NCI-H748 (cell line): ENCODE results near the gene NUAK1.

Experiments used
- DNase-seq: peaks from one replicate; lab custom pipeline; 2025; ENCODE audit not compliant: unreplicated experiment; lab: John Stamatoyannopoulos, UW

NUAK1 gene

DNA sequence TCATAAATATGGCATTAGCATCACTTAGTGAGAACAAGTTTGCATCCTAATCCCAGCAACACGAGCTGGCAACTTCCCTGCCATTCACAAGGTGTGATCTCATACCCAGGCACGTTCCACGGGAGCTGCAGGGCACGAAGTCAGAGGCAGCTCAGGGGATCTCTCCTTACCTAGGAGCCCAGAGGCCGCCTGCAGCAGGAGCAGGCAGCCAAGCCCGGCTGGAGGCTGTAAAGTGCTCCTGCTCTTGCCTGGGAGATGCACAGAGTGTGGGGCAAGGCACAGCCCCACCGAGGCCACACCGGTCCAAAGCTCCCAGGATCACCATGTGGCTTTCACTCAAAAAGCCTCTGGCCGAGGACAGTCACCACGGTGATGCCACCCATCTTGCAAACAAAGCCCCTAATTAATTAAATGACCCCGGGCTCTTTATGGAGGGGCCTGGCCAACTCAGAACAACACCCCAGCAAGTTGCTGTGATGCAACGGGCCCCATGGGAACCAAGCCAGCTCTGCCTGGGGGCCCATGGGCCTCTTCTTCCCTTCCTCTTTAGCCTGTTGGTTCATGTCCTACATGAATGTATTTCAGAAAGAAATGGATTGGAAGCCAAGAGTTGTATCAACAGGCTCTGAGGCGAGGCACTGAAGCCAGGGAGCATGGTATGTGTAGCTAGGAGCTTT lies 26.5 kb downstream of the NUAK1 start:
- DNase-seq = no peak

DNA sequence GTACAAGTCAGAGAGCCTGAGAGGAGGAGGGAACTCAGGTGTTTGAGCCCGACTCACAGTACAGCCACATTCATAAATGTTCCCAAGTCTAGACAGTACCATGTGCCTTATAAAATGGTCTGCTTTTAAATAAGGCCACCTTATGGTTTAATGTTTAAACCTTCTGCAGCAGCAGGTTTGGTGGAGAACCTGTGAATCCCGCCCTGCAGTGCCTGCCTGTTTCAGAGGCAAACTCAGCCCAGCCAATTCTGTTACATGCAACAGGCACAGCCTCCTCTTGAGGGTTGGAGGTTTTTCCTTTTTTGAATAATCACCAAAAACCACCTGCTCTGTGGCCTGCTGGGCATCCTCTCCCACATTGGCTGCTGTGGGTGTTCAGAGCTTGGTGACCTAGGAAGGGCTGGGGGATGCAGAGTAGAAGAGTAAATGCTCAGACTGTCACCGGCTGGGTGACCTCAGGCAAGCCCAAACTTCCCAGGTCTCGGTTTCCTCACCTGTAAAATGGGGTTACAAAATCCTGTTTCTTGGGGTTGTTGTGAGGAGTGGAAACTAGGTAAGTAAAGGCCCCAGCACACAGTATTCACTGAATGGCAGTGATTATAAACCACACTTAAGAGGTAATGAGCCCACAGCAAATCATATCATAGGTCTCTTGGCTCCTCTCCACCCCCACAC lies 28.0 kb downstream of the NUAK1 start:
- no peak for DNase-seq

DNA sequence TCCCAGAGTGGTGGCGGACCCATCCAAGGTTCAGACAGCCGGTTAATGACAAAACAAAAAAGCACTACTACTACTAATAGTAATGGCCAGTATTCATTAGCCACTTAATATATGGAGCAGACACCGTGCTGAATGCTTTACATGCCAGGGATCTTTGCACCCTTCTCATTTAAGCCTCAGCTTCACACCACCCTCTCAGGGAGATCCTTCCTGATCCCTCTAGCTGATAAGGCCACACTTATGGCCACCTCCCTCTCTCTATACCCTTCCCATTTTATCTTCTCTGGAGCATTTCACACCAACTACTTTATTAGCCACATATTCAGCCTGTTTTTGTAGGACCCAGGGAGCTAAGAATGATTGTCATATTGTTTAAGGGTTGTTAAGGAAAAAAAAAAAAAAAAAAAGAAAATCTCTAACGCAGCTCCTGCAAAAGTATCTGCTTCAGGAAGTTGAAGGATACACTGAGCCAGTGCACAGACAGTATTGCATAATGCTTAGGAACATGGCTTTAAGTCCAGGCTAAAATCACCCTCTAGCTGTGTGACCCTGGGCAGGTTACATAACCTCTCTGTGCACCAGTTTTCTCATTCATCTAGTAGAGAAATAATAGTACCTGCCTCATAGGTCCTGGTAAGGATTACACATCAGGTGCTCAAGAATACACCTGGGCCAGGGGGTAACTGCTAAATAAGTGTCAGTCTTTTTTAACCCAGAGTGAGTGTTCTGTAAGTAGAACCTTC lies 29.4 kb downstream of the NUAK1 start:
- DNase-seq = no peak

DNA sequence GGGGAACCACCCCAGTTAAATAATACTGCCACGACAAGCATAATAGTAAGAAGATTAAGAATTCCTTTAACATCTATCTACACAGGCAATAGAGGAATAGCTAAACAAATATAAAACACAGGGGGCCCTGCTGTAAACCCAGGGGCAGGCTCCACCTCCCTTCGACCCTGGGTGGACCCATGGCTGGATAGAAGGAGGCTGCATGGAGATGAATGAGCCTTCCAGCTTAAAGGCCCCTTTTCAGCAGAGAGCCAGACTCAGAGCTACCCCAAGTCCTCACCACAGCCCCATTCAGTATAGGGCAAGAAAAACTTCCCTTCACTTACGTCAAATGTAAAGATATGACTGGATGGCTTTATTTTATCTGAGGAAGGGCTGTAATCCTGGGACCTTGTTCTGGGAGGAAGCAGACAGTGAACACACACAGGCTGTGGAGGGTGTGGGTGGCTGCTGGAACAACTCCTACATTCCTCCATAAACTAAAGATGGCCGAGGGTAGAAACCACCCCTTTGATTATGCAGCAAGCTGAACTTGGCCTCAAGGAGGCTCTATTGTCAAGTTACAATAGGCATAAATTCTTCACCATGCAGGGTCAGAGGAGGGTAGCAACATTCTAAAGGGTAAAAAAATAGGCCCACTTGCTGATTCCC lies 30.4 kb downstream of the NUAK1 start:
- DNase-seq = no peak

DNA sequence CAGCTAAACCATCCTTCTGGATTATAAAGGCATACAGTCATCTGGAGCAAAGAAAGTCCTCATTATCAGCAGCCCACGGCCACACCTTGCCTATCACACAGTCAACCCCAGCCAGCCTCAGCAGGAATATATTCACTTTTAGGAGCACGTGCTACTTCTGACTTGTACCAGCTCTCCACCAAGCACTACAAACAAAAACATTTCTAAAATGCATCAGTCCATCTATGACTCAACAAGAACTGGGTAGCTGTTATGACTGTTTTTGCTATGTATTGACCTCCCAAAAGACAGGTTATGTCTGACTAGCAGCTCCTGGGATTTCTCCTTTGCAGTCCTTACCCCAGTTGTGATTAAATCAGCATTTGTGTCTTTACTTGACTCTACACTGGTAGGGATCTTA lies 31.2 kb downstream of the NUAK1 start:
- DNase-seq = no peak

DNA sequence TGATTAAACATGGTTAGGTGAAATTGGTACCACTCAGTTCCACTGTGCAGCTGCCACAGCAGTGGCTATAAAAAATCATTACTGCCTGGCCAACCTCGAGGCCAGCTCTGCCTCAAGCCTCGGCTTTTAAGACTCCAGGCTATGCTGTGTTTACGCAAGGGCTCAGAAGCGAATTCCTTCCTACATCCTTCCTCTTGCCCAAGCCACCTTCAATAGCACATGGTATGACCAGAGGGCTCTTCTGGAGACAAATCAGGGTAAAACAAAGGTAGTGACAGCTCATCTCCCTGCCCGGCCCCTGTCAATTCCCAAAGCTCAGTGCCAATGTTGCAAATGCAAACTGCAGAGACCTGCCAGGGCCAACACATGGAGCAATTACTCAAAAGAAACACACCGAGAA lies 31.9 kb downstream of the NUAK1 start:
- DNase-seq = no peak

DNA sequence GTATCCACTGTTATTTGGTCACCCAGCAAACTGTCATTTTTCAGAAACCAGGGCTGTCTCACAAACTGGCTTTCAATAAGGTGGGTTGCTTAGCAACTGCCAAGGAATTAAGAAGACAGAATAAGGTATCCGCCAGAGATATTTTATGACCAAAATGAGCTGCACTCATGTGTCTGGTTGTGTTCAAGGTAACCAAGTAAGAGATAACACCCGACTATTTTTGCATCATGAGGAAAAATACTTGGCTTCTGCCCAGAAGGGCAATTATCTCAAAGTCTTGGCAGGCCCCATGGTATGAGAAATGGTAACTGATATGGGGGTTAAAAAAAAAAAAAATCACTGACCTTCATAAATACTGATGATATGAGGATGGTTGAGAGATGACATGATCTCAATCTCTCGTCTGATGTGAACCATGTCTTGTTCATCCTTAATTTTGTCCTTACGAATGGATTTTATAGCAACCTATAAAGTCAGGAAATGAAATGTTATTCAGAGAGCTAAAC lies 32.6 kb downstream of the NUAK1 start:
- peak; percentile 51 for DNase-seq

DNA sequence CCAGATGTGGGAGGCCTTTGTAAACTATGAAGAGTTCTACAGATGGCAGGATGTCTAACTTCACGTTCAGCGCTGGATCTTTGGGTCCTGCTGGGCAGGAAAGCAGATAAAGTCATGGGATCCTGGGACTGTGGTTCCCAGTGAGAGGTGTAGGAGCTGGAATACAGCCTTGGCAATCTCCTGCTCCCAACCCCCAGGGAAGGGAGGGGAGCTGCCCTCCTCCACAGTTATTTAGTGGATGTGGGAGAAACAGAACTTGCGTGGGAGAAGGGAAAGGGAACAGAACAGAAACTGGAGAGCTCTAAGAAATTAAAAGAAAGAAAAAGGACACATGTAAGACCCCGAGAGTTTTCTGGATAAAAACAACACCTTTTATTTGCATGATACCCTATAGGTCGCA lies 37.0 kb downstream of the NUAK1 start:
- no peak for DNase-seq

DNA sequence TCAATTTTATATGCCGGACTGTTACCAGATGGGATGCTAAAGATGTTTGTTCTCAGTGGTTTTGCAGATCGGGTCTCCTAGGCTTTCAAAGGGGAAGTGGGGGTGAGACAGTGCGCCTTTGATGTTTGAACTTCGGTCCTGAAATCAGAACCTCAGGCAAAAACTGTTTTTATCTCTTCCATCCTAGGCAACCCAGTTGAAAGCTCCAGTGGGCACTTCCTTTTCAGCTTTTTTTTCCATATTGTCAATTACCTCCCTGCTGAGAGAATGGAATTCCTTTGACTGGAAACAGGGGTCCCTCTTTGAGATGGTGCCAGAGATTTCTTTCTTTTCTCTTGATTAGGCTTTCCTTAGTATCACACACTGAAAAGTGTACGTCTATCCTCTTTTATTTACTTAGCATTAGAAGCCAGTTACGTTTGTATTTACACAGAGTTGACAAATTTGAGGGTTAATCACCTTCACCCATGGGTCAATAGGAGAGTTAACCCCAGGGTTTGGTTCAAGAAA lies 40.0 kb downstream of the NUAK1 start:
- DNase-seq = no peak

DNA sequence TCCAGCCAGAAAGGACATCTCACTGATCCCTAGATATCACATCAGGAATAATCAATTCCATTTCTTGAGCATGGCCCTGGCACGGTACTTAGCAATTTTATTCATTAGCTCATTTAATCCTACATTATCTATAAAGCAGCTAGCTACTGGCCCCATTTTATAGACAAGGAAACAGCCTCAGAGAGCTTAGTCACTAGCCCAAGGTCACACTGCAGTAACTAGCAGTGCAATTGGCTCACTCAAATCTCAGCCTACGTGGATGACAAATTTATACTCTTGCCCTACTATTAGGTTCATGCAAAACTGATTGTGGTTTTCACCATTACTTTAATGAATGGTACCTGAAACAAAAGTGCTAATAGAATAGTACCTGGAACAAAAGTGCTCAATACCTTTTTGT lies 41.7 kb downstream of the NUAK1 start:
- no peak for DNase-seq

DNA sequence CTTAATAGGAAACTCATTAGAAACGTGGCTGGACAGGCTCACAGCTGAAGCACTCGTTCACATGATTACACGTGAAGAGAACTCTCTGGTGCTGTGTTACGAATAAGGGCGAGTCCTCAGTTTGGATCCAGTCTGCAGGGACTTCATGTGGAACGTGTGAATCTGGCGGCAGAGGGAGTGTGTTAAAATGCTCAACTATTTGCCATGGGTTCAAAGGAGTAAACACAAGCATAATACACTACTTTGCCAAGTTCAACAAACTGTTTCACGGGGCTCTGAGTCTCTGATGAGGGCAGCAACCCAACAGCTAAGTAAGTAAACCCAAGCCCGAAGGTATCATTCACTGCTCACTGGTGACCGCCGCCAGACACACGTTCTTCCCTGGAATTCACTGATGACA lies 42.4 kb downstream of the NUAK1 start:
- no peak for DNase-seq

DNA sequence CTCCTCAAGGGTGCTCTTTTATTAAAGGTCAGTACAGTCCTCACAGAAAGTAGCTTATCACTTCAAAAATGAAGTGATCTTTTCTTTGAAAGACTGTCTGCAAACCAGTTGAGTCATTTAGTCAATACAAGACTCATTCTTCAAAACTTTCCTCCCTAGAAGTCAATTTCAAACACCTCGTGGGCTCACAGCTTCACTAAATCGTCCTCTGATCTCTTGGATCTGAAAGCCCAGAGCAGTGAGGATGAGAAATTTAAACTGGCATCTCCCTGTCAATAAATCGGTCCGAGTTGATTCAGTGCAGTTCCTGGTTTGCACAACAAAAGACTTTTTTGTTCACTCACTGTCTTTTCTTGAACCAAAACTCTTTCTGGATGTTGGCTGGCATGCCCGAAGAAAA lies 44.5 kb downstream of the NUAK1 start:
- DNase-seq = no peak

DNA sequence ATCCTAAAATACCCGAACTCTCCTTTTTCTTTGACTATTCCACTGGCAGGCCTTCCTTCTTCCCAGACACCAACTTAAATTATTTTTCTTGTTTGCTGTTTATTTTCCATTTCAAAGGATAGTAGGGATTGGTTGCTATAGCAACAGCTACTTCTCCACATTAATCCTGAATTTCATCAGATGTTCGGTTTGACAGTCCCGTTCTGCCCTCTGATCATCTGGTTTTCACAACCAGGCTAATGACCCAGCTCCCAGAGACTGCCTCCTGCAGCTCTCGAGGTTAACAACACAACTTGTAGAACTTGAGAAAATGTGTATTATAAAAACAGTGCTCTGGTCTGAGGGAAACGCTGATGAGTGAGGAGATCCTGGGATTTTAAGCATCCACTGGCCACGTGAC lies 45.5 kb downstream of the NUAK1 start:
- DNase-seq = no peak

DNA sequence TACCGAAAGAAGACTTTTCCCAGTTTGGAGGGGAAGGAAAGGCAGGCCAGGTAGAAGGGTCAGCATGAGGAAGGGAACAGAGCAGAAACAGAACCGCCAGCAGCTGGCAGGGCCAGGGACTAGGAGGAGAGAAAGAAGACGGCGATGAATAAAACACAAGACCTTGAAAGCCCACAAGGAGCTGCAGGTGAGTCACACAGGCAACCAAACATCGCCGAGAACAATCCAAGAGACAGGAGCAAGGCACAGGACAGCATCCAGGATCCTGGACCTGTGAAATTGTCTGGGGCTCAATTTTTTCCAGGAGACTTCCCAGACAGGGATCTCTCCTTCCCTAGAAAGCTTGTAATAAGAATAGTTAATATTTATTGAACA lies 47.3 kb downstream of the NUAK1 start:
- no peak for DNase-seq

DNA sequence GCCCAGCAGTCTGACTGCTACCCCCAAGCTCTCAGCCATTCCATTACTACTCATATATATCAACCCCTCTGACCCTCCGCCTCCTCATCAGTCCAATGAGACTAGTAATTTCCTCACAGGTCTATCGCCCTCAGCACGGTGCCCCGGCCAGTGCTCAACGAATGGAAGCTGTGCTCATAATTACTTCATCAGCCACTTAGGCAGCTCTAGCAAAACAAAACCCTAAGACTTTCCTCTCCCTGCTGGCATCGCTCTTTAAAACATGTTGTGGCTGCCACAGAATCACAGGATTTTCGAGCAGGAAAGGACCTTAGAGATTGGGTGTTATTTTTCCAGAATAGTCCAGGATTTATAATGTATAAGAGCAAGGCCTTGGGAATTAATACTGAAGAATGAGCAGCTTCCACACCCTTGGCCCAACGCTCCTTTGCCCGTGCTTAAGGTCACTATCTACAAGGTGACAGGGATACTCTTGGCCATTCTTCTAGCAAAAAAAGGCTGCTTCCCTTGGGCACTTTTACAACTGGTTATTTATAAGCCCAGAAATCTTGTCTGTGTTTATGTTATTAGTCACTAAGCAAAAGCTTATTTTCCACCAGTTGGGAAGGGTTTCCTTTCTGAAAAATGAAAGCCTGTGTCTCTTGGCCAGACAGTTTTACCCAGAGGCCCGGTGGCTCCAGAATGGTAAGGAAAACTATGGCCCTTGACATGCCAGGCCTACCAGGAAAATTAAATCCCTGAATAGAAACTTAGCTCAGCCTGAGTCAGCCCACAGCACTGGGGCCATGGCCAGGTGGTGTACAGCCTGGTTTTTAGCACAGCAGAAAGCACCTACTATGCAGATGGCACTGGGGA lies 47.9 kb downstream of the NUAK1 start:
- DNase-seq = no peak

DNA sequence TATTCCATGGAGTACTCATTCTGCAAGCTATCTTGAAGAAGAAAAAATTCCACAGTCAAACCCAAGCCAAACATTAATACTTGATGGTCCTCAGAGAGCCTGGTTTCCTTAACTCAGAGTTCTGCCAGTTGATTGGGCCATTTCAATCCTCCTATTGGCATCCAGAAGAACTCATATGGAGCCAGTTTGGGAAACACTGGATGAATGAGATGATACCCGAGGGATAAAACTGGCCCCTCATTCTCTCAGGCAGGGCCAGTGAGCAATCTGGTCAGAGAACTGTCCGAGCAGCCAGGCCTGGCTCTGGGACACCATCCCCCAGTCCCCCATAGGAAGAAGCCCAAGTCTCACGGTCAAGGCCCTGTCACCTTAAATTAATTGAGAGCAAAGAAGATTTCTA lies 48.8 kb downstream of the NUAK1 start:
- no peak for DNase-seq

DNA sequence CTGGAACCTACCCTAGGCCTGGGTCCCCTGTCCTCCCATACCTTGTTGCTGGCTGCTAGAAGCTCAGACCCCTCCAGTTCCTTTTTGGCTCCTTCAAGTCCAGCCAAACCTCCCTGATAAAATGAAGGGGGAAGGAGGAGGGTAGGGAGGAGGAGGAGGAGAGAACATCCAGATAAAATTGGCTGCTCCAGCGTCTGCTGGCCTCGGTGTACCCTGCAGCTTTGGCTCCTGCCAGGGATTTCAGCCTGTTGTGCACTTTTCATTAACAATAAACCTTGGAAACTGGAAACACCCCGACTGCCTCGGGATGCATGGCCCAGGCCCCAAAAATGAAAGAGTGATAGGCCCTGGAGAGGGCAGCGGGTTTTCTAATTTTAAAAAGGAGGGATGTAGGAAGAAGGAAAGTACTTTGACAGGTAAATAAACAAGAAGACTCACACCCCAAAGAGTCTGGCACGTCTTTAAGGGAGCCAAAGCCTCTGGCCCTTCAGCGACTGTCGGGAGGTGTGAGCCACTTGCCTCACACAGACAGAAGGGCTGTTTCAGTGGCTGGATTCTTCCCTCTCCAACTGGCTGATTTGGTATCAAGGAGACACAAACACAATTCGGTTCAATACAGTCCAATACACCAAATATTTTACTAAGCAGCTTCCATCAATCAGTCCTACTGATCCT lies 49.8 kb downstream of the NUAK1 start:
- no peak for DNase-seq

DNA sequence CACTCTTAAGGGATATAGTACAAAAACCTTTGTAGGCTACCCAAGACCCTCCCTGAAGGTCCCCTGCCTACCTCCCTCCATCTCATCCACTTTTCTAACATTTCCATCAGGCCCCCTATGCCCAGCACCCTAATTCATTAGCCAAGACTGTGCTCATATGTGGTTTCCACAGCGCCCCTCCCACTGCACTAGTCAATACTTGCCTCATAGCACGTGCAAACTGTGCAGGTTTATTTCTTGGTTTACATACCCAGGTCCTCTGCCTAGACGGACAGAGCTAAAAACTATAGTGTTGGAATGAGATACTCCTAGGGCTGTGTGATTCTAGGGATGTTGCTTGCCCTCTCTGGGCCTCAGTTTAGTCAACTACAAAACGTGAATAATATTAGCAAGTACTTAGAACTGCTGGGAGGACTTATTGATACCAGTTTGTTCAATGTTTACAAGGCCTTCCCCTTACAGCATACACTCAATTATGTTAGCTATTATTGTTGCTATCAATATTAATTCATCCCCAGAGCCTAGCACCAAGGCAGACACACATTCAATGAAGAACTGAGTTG lies 50.4 kb downstream of the NUAK1 start:
- DNase-seq = no peak

DNA sequence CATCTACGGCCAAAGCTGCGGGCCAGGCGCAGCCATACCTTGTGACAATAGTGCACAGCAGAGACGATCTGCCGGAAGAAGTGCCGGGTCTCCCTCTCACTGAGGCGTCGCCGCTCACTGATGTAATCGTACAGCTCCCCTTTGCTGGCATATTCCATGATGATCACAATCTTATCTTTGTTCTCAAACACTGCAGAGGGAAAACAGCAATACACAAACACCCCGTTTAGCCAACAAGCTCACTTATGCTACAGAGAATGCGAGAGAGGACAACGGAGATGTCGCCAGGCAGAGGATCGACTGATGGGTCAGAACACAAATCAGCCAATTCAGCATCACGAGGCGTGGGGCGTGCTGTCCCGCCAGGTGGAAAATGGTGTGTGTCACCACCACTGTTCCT lies 52.1 kb downstream of the NUAK1 start:
- no peak for DNase-seq

DNA sequence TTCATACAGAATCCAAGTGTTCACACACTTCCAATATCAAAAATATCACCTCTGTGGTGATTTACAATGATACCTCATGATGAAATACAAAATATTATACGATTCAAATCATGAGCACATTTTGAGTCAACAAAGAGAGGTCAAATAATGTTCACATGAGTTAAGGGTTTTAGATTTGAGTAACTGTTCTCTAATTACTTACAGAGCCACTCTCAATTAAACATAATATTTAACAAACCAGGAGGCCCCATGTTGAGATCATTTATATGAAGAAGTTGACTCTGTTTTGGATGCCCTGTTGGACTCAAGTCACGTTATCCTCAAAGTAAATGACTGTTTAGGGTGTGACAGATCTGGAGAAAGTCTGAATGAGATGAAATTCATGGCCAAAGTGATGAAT lies 53.5 kb downstream of the NUAK1 start:
- DNase-seq = no peak
